GM12892 (cell line): ENCODE results near the gene MET.

Experiments
- POLR2A ChIP-seq: IDR thresholded peaks from 2 replicates; pipeline ENCODE4 v1.6.1; 2011; ENCODE audit warnings: low read depth, low read length, control low read depth
- POLR2AphosphoS5 ChIP-seq: IDR thresholded peaks from 2 replicates; pipeline ENCODE4 v1.6.1; 2011; ENCODE audit warnings: low read depth, low read length, control low read depth
- TAF1 ChIP-seq: IDR thresholded peaks from 2 replicates; pipeline ENCODE4 v1.6.1; 2011; ENCODE audit warnings: low read depth, mild to moderate bottlenecking, control low read depth, low read length, borderline replicate concordance

DNA sequence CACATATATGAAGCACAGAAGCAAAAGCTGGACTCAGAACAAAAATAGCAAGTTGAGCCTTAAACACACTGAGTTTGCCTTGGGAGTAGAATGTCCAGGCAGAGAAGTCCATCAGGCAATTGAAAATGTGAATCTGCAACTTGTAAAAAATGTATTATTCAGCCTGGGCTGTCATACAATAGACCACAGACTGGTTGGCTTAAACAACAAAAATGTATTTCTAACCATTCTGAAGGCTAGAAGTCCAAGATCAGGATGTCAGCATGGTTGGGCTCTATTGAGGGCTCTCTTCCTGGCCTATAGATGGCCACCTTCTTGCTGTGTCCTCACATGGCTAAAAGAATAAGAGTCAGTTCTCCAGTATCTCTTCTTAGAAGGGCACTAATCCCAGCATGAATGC is 113.8 kb downstream of the MET start:
- no peak for TF ChIP-seq POLR2A
- no peak for TF ChIP-seq POLR2AphosphoS5
- TF ChIP-seq TAF1, result no peak
